GM19467 (cell line): ENCODE results near the gene ZNF737.
A peak's percentile ranks its signal among the peaks of the same experiment; 100 is the strongest.
"Not testable (repeated sequence)": the region's sequence is repeated elsewhere in the genome, so short reads cannot be mapped to it uniquely, and the experiment has no call there.

Experiments used
- ATAC-seq: cut with Tn5 transposase; IDR thresholded peaks from one replicate; pipeline ENCODE4 v1.9.1; 2021; ENCODE audit warnings: mild to moderate bottlenecking, moderate library complexity; ENCODE audit not compliant: unreplicated experiment

Gene ZNF737

GRCh38 chr19:20565321-20566018 lies at the start of gene ZNF737:
Gene ZNF737 (minus strand): TSS chr19:20565781. CDS start chr19:20565640, 141 bp downstream.
- peak; percentile 86 for ATAC-seq

- not testable (repeated sequence) for ATAC-seq
Measured at GRCh38 chr19:20614971-20615370, 49.4 kb upstream of the ZNF737 start.

GRCh38 chr19:20612711-20613316 lies 47.2 kb upstream of the ZNF737 start:
- ATAC-seq, result no peak

GRCh38 chr19:20611866-20612265 lies 46.3 kb upstream of the ZNF737 start:
- ATAC-seq, result no peak

- no peak for ATAC-seq
Measured at GRCh38 chr19:20607943-20608342, 42.4 kb upstream of the ZNF737 start.

- no peak for ATAC-seq
Measured at GRCh38 chr19:20558571-20558970, 7.0 kb downstream of the ZNF737 start.

GRCh38 chr19:20558011-20558410 lies 7.6 kb downstream of the ZNF737 start:
- no peak for ATAC-seq

- ATAC-seq, result not testable (repeated sequence)
Measured at GRCh38 chr19:20544667-20545333, 20.8 kb downstream of the ZNF737 start.

- not testable (repeated sequence) for ATAC-seq
Measured at GRCh38 chr19:20530303-20530702, 35.3 kb downstream of the ZNF737 start.

GRCh38 chr19:20513189-20513904 lies 52.2 kb downstream of the ZNF737 start:
- no peak for ATAC-seq

- no peak for ATAC-seq
Measured at GRCh38 chr19:20503476-20503875, 62.1 kb downstream of the ZNF737 start.
